HUES64 (cell line): Measurements from ENCODE around the gene UMOD.

Experiments used
- H3K27ac ChIP-seq: 2 replicates; pipeline ENCODE4 v1.7.0; 2013; ENCODE audit warnings: low read depth, low read length, inconsistent platforms
- H3K27me3 ChIP-seq: 2 replicates; pipeline ENCODE4 v1.6.1; 2013; ENCODE audit warnings: mild to moderate bottlenecking, low read length; ENCODE audit not compliant: insufficient read depth
- H3K36me3 ChIP-seq: 2 replicates; pipeline ENCODE4 v1.6.1; 2013; ENCODE audit warnings: mild to moderate bottlenecking, low read length; ENCODE audit not compliant: insufficient read depth
- H3K4me1 ChIP-seq: 2 replicates; pipeline ENCODE4 v1.6.1; 2013; ENCODE audit warnings: mild to moderate bottlenecking, low read length, moderate library complexity; ENCODE audit not compliant: insufficient read depth
- H3K4me3 ChIP-seq: 2 replicates; pipeline ENCODE4 v1.5.1; 2013; ENCODE audit warnings: mild to moderate bottlenecking, low read length, moderate library complexity
- H3K9ac ChIP-seq: 2 replicates; pipeline ENCODE4 v1.6.1; 2013; ENCODE audit warnings: mild to moderate bottlenecking, low read depth, low read length
- H3K9me3 ChIP-seq: 2 replicates; pipeline ENCODE4 v1.6.1; 2013; ENCODE audit warnings: low read depth, low read length; ENCODE audit not compliant: insufficient read depth
- WGBS: fragments of 150-250, 120-280 bp; methylation state at CpG from one replicate; pipeline ENCODE4 v1.1.7; 2013; ENCODE audit warnings: missing lambda C conversion rate; 5-methylcytosine and 5-hydroxymethylcytosine counted together

The UMOD gene

GRCh38 chr16:20359997-20360396 is 7.5 kb upstream of the UMOD start:
- 64% methylated on average over 2 of the region's 2 CpGs for WGBS
- Histone ChIP-seq H3K4me1 (no peaks in the 10 kb centered on the region), H3K9me3 (peaks cover 4% of the 10 kb centered on the region; the same call in 1 of the 2 replicates), H3K36me3 (no peaks in the 10 kb centered on the region), H3K9ac (no peak overlapping the region), H3K4me3 (no peak overlapping the region), H3K27ac (no peak overlapping the region), H3K27me3 (no peaks in the 10 kb centered on the region)

GRCh38 chr16:20355114-20355782 is 2.7 kb upstream of the UMOD start:
- H3K4me3 ChIP-seq, result no peak overlapping the region
- no peak overlapping the region for H3K27ac ChIP-seq
- 92% methylated on average over 7 of the region's 7 CpGs for WGBS
- peaks cover 4% of the 10 kb centered on the region; the same call in 1 of the 2 replicates for H3K9me3 ChIP-seq
- peaks cover 3% of the 10 kb centered on the region; the same call in 1 of the 2 replicates for H3K4me1 ChIP-seq
- no peak overlapping the region for H3K9ac ChIP-seq
- no peaks in the 10 kb centered on the region for H3K36me3 ChIP-seq
- no peaks in the 10 kb centered on the region for H3K27me3 ChIP-seq

- Histone ChIP-seq H3K27me3 (no peaks in the 10 kb centered on the region), H3K36me3 (no peaks in the 10 kb centered on the region)
Measured at GRCh38 chr16:20353379-20353778, 864 bp upstream of the UMOD start.

GRCh38 chr16:20349615-20350014 is 2.9 kb downstream of the UMOD start:
- no peak overlapping the region for H3K27ac ChIP-seq
- H3K9ac ChIP-seq, result no peak overlapping the region
- no peaks in the 10 kb centered on the region for H3K36me3 ChIP-seq
- H3K4me1 ChIP-seq, result peaks cover 3% of the 10 kb centered on the region; the same call in 1 of the 2 replicates
- H3K27me3 ChIP-seq, result no peaks in the 10 kb centered on the region
- H3K9me3 ChIP-seq, result no peaks in the 10 kb centered on the region
- 90% methylated on average over 5 of the region's 6 CpGs for WGBS
- H3K4me3 ChIP-seq, result no peak overlapping the region

More at GRCh38 chr16:20353379-20353778, 864 bp upstream of the UMOD start:
- H3K9ac ChIP-seq, result no peak overlapping the region
- H3K4me1 ChIP-seq, result peaks cover 3% of the 10 kb centered on the region; the same call in 1 of the 2 replicates
- peaks cover 4% of the 10 kb centered on the region; the same call in 1 of the 2 replicates for H3K9me3 ChIP-seq
- no peak overlapping the region for H3K27ac ChIP-seq
- H3K4me3 ChIP-seq, result no peak overlapping the region

- H3K36me3 ChIP-seq, result no peaks in the 10 kb centered on the region
- 95% methylated on average over 77 of the region's 77 CpGs for WGBS
- H3K27me3 ChIP-seq, result no peaks in the 10 kb centered on the region
- peaks cover 3% of the 10 kb centered on the region; the same call in 1 of the 2 replicates for H3K4me1 ChIP-seq
- H3K9ac ChIP-seq, result no peak overlapping the region
- no peak overlapping the region for H3K27ac ChIP-seq
- H3K9me3 ChIP-seq, result no peaks in the 10 kb centered on the region
- H3K4me3 ChIP-seq, result no peak overlapping the region
Measured at GRCh38 chr16:20348365-20349185, 3.9 kb downstream of the UMOD start.

GRCh38 chr16:20347666-20348364 is 4.7 kb downstream of the UMOD start:
- Histone ChIP-seq H3K9ac (no peak overlapping the region), H3K36me3 (no peaks in the 10 kb centered on the region), H3K4me3 (no peak overlapping the region), H3K27me3 (no peaks in the 10 kb centered on the region), H3K27ac (no peak overlapping the region), H3K9me3 (no peaks in the 10 kb centered on the region), H3K4me1 (no peaks in the 10 kb centered on the region)
- 93% methylated on average over 12 of the region's 12 CpGs for WGBS

GRCh38 chr16:20344611-20345010 is 7.9 kb downstream of the UMOD start:
- H3K4me3 ChIP-seq, result no peak overlapping the region
- no peaks in the 10 kb centered on the region for H3K9me3 ChIP-seq
- H3K9ac ChIP-seq, result no peak overlapping the region
- H3K27ac ChIP-seq, result no peak overlapping the region
- WGBS, result 91% methylated on average over 5 of the region's 5 CpGs
- no peaks in the 10 kb centered on the region for H3K36me3 ChIP-seq
- H3K4me1 ChIP-seq, result no peaks in the 10 kb centered on the region
- no peaks in the 10 kb centered on the region for H3K27me3 ChIP-seq

- H3K4me1 ChIP-seq, result no peaks in the 10 kb centered on the region
- no peaks in the 10 kb centered on the region for H3K9me3 ChIP-seq
- 92% methylated on average over 3 of the region's 3 CpGs for WGBS
- H3K27ac ChIP-seq, result no peak overlapping the region
- no peaks in the 10 kb centered on the region for H3K36me3 ChIP-seq
- no peaks in the 10 kb centered on the region for H3K27me3 ChIP-seq
- no peak overlapping the region for H3K4me3 ChIP-seq
- no peak overlapping the region for H3K9ac ChIP-seq
Measured at GRCh38 chr16:20339744-20340143, 12.8 kb downstream of the UMOD start.

GRCh38 chr16:20336955-20337354 is 15.6 kb downstream of the UMOD start:
- H3K27ac ChIP-seq, result no peak overlapping the region
- no peaks in the 10 kb centered on the region for H3K27me3 ChIP-seq
- no peaks in the 10 kb centered on the region for H3K36me3 ChIP-seq
- H3K9ac ChIP-seq, result no peak overlapping the region
- no peaks in the 10 kb centered on the region for H3K4me1 ChIP-seq
- no peak overlapping the region for H3K4me3 ChIP-seq
- H3K9me3 ChIP-seq, result no peaks in the 10 kb centered on the region
- 75% methylated on average over 1 of the region's 2 CpGs for WGBS

GRCh38 chr16:20334396-20334795 is 18.1 kb downstream of the UMOD start:
- Histone ChIP-seq H3K27me3 (no peaks in the 10 kb centered on the region), H3K4me1 (no peaks in the 10 kb centered on the region), H3K9ac (no peak overlapping the region), H3K36me3 (no peaks in the 10 kb centered on the region), H3K4me3 (no peak overlapping the region), H3K27ac (no peak overlapping the region), H3K9me3 (no peaks in the 10 kb centered on the region)
- WGBS, result 94% methylated on average over 1 of the region's 1 CpG

- H3K36me3 ChIP-seq, result no peaks in the 10 kb centered on the region
- no peak overlapping the region for H3K4me3 ChIP-seq
- 76% methylated on average over 5 of the region's 5 CpGs for WGBS
- H3K27me3 ChIP-seq, result no peaks in the 10 kb centered on the region
- H3K9ac ChIP-seq, result no peak overlapping the region
- no peak overlapping the region for H3K27ac ChIP-seq
- H3K4me1 ChIP-seq, result no peaks in the 10 kb centered on the region
- no peaks in the 10 kb centered on the region for H3K9me3 ChIP-seq
Measured at GRCh38 chr16:20333120-20333519, 19.4 kb downstream of the UMOD start.
